Measurements from ENCODE around the gene FAF1.

Gene FAF1

DNA sequence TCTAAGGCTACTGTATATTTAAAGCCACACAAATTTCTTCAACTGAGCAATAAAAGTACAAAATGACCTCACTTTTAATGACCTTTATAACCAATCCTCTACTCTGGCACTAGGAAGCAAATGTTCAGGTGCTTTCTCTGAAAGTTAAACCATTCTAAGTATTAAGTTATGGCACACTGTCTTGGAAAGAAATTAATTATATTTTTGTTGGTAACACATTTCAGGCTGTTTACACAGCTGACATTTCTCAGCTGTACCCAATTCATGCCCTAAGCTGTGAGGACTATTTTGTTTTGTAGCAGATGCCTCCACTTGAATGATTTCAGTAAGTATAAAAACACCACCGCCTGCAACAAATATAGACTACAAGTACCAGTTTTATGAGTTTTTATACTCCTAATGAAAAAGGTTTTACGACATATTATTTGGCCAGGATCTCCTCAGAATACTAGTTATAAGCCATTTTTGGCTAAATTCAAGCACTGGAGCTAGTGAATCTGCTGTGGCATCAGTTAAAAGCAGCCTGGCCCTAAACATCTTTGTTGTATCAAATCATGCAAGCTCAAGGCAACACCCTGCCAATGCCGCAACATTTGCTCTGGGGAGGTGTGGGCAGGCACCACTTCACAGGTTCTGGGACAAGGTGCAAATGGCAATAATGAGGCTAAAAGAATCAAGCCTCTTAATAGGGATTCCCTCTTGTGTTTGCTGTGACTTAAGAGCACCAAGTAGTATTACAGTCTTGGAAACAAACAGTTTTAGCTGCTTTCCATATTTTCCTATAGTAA, 308.4 kb downstream of the FAF1 start:
- DNase-seq (ENCODE audit: extremely low read depth, insufficient read length), result no peak
- Histone ChIP-seq H3K4me3 (replicated peaks; ENCODE audit: low read depth, low read length) (no peak overlapping the region), H3K27me3 (replicated peaks; ENCODE audit: control insufficient read depth, insufficient read depth, low read length) (no peaks in the 10 kb centered on the region), H3K36me3 (ENCODE audit: control insufficient read depth, insufficient read depth, low read length) (no peaks in the 10 kb centered on the region)
- TF ChIP-seq, protein P1, sequence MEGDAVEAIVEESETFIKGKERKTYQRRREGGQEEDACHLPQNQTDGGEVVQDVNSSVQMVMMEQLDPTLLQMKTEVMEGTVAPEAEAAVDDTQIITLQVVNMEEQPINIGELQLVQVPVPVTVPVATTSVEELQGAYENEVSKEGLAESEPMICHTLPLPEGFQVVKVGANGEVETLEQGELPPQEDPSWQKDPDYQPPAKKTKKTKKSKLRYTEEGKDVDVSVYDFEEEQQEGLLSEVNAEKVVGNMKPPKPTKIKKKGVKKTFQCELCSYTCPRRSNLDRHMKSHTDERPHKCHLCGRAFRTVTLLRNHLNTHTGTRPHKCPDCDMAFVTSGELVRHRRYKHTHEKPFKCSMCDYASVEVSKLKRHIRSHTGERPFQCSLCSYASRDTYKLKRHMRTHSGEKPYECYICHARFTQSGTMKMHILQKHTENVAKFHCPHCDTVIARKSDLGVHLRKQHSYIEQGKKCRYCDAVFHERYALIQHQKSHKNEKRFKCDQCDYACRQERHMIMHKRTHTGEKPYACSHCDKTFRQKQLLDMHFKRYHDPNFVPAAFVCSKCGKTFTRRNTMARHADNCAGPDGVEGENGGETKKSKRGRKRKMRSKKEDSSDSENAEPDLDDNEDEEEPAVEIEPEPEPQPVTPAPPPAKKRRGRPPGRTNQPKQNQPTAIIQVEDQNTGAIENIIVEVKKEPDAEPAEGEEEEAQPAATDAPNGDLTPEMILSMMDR (IDR thresholded peaks at IDR 0.05; ENCODE audit: insufficient read depth, low read length, poor library complexity, severe bottlenecking), result no peak

DNA sequence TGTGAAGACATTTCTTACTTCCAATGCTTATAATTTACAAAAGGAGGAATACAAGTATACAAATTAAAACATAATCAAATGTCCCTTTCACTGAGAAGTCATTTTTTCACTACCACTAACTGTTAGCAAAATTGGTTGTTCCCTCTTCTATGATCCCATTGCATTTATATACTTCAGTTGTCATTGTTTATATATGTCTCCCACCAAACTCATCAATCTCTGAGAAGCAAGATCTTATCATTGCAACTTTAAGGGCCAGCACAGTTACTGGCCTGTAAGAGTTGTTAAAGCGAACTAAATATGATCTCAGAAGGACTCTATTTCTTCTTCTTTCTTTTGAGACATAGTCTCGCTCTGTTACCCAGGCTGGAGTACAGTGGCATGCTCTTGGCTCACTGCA, 313.5 kb downstream of the FAF1 start:
- TF ChIP-seq, protein P1 (IDR thresholded peaks at IDR 0.05; ENCODE audit: insufficient read depth, low read length, poor library complexity, severe bottlenecking), result no peak

DNA sequence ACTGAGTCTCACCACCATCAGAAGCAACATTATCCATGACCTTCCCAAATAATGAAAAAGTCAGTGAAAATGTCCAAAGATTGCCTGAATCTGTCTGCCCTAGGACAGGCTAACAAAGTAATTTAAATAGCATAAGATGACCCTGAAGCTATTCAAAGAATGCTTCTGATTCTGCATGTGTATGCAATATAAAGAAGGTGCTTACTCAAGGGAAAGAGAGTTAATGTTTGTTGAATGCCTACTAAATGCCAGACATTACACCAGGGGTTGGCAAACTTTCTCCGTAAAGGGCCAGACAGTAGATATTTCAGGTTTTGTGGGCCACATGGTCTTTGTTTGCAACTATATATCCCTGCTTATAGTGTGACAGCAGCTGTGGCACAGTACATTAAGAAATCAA, 314.9 kb downstream of the FAF1 start:
- DNase-seq (ENCODE audit: extremely low read depth, insufficient read length), result no peak
- Histone ChIP-seq H3K27me3 (replicated peaks; ENCODE audit: control insufficient read depth, insufficient read depth, low read length) (no peaks in the 10 kb centered on the region), H3K4me3 (replicated peaks; ENCODE audit: low read depth, low read length) (no peak overlapping the region), H3K36me3 (ENCODE audit: control insufficient read depth, insufficient read depth, low read length) (no peaks in the 10 kb centered on the region)
- TF ChIP-seq, protein P1 (IDR thresholded peaks at IDR 0.05; ENCODE audit: insufficient read depth, low read length, poor library complexity, severe bottlenecking), result no peak

More for the DNA sequence above, 313.5 kb downstream of the FAF1 start:
- H3K36me3 ChIP-seq (ENCODE audit: control insufficient read depth, insufficient read depth, low read length), result no peaks in the 10 kb centered on the region
- no peak for DNase-seq (ENCODE audit: extremely low read depth, insufficient read length)
- no peak overlapping the region for H3K4me3 ChIP-seq (replicated peaks; ENCODE audit: low read depth, low read length)
- no peaks in the 10 kb centered on the region for H3K27me3 ChIP-seq (replicated peaks; ENCODE audit: control insufficient read depth, insufficient read depth, low read length)

DNA sequence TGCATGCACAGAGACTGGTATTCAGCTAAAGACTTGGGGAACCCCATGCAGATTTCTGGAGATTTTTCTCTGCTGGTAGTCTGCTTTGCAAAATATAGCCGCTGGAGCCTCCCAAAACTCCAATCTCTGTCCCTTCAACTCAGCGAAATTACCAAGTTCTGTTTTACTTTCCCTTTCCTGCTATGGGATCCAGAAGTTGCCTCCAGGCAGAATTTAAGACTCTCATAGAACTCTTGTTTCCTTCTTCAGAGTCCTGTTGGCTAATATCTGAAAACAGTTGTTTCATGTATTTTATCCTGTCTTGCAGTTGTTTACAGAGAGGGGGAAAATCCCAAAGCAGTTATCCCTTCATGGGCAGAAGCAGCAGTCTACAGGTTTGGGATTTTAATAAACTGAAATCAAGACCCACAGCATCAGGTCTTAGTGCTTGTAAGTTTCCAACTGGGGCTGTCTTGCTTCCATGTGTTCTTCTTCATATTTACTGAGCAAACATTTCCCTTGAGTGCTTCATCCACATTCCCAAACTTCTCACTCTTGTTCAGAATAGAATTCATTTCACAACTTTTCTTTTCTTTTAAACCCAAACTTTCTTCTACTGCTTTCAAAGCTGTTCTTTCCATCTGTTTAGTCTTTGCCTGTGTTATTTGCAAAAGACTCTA, 315.5 kb downstream of the FAF1 start:
- Histone ChIP-seq H3K4me3 (replicated peaks; ENCODE audit: low read depth, low read length) (no peak overlapping the region), H3K27me3 (replicated peaks; ENCODE audit: control insufficient read depth, insufficient read depth, low read length) (no peaks in the 10 kb centered on the region), H3K36me3 (ENCODE audit: control insufficient read depth, insufficient read depth, low read length) (no peaks in the 10 kb centered on the region)
- DNase-seq (ENCODE audit: extremely low read depth, insufficient read length), result no peak
- TF ChIP-seq, protein P1 (IDR thresholded peaks at IDR 0.05; ENCODE audit: insufficient read depth, low read length, poor library complexity, severe bottlenecking), result no peak

DNA sequence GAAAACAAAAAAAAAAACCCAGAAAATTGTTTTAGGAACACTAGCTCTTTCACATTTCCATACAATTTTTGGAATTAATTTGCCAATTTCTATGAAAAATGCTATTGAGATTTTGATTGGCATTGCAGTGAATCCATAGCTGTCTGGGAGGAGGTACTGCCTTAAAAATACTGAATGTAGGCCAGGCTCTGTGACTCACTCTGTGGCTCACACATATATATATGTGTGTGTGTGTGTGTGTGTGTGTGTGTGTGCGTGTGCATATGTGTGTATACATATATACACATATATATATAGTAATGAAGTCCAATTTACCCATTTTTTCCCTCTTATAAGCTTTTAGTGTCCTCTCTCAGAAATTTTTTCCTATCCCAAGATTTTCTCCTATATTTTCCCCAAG, 322.6 kb downstream of the FAF1 start:
- no peaks in the 10 kb centered on the region for H3K27me3 ChIP-seq (replicated peaks; ENCODE audit: control insufficient read depth, insufficient read depth, low read length)
- H3K4me3 ChIP-seq (replicated peaks; ENCODE audit: low read depth, low read length), result no peak overlapping the region
- H3K36me3 ChIP-seq (ENCODE audit: control insufficient read depth, insufficient read depth, low read length), result no peaks in the 10 kb centered on the region
- no peak for DNase-seq (ENCODE audit: extremely low read depth, insufficient read length)
- TF ChIP-seq, protein P1 (IDR thresholded peaks at IDR 0.05; ENCODE audit: insufficient read depth, low read length, poor library complexity, severe bottlenecking), result no peak
